A673 (cell line): ENCODE measurements around the gene TNFRSF17. TPM values are rescaled to one million over a fixed set of nuclear protein-coding genes. Genes with fewer than 3 reads are reported as not detected.

Source experiments
- BruUV-seq: library from RNA; stranded (reverse); fragments of 400-500 nt; replicated peaks from 2 replicates; lab custom pipeline; 2021; lab: Mats Ljungman, UMichigan
- CTCF ChIA-PET: fragments of 300-600 bp; sonication (Branson Sonifier 250); formaldehyde crosslinking; loops from one replicate; lab custom pipeline; 2022; ENCODE audit warnings: antibody characterized with exemption; lab: Charles Lee
- POLR2A ChIA-PET: fragments of 300-600 bp; sonication (Branson Sonifier 250); formaldehyde crosslinking; loops from one replicate; lab custom pipeline; 2022; ENCODE audit warnings: antibody characterized with exemption; ENCODE audit not compliant: low non-redundant PET; lab: Charles Lee
- DNase-seq: peaks from one replicate; pipeline ENCODE4 v3.0.0-alpha.2; 2015; ENCODE audit warnings: low spot score
- H3K27ac ChIP-seq: fragments of 200-600 bp; sonication (generic); 2 replicates; pipeline ENCODE4 v1.5.1; 2016; ENCODE audit warnings: mixed run types, low read depth, mild to moderate bottlenecking, mixed read lengths, antibody characterized with exemption, low read length; ENCODE audit not compliant: poor library complexity, severe bottlenecking
- H3K27me3 ChIP-seq: fragments of 200-600 bp; sonication (generic); replicated peaks from 2 replicates; pipeline ENCODE4 v1.6.1; 2017; ENCODE audit warnings: mixed run types, low read depth, mild to moderate bottlenecking, mixed read lengths, antibody characterized with exemption, low read length; ENCODE audit not compliant: insufficient read depth, poor library complexity
- H3K36me3 ChIP-seq: fragments of 200-600 bp; sonication (generic); 2 replicates; pipeline ENCODE4 v1.6.1; 2016; ENCODE audit warnings: mixed run types, mild to moderate bottlenecking, mixed read lengths, antibody characterized with exemption, low read length; ENCODE audit not compliant: insufficient read depth, poor library complexity, severe bottlenecking
- H3K4me1 ChIP-seq: fragments of 200-600 bp; sonication (generic); 2 replicates; pipeline ENCODE4 v1.6.1; 2017; ENCODE audit warnings: mixed run types, mild to moderate bottlenecking, mixed read lengths, antibody characterized with exemption, low read length; ENCODE audit not compliant: insufficient read depth, poor library complexity, severe bottlenecking
- H3K4me3 ChIP-seq: fragments of 200-600 bp; sonication (generic); 2 replicates; pipeline ENCODE4 v1.5.1; 2016; ENCODE audit warnings: low read depth, mixed run types, mild to moderate bottlenecking, mixed read lengths, low read length; ENCODE audit not compliant: poor library complexity, severe bottlenecking
- H3K9me3 ChIP-seq: fragments of 200-600 bp; sonication (generic); 2 replicates; pipeline ENCODE4 v1.6.1; 2016; ENCODE audit warnings: mixed run types, low read depth, mild to moderate bottlenecking, mixed read lengths, antibody characterized with exemption, low read length; ENCODE audit not compliant: poor library complexity, severe bottlenecking
- CTCF ChIP-seq: fragments of 300-800, 200-600 bp; sonication (generic); conservative IDR thresholded peaks from 2 replicates; pipeline ENCODE4 v1.5.1; 2017; ENCODE audit warnings: low read depth, mild to moderate bottlenecking, antibody characterized with exemption, low read length, moderate library complexity, mixed read lengths
- EZH2 ChIP-seq: fragments of 200-600 bp; sonication (generic); IDR thresholded peaks from 2 replicates; pipeline ENCODE4 v1.6.1; 2017; ENCODE audit warnings: borderline replicate concordance, low read depth, mild to moderate bottlenecking, mixed read lengths, antibody characterized with exemption, low read length; ENCODE audit not compliant: poor library complexity, severe bottlenecking
- intact Hi-C: fragments of 100-400 bp; cut with micrococcal nuclease; formaldehyde crosslinking; loops from one replicate; pipeline ENCODE4 v1.10.0; 2022; ENCODE audit not compliant: unreplicated experiment
- total RNA-seq: library from RNA; stranded (reverse); gene quantifications from 2 replicates; pipeline ENCODE4 v1.2.3, GENCODE V29; 2021

TNFRSF17 gene
- total RNA-seq, 1 experiment from 2014 or later: not detected

- POLR2A ChIA-PET: no interaction called here
- Histone ChIP-seq H3K27ac (peak overlapping the region; percentile 66), H3K36me3 (no peaks in the 10 kb centered on the region), H3K27me3 (no peaks in the 10 kb centered on the region), H3K9me3 (no peaks in the 10 kb centered on the region), H3K4me1 (no peaks in the 10 kb centered on the region), H3K4me3 (peak overlapping the region; percentile 85)
- no TSS peak for BruUV-seq
- intact Hi-C loops: loop anchor here (2.0 kb wide), 1 partner anchor 63 kb away; the partner anchor contains the start of gene GSPT1
- CTCF ChIA-PET: interaction anchor here (1.3 kb wide), 1 partner anchor 90 kb away, joined by 5 read pairs; no protein-coding TSS in a partner anchor
- DNase-seq: peak; percentile 26
- no peak for TF ChIP-seq CTCF
- no peak for TF ChIP-seq EZH2
These were observed 12.5 kb downstream of the TNFRSF17 start for GRCh38 chr16:11977376-11978041.

- H3K27ac ChIP-seq: no peak overlapping the region
- BruUV-seq: TSS peak; percentile 41
- no peaks in the 10 kb centered on the region for H3K36me3 ChIP-seq
- intact Hi-C loops: no loop called here
- no peaks in the 10 kb centered on the region for H3K4me1 ChIP-seq
- H3K27me3 ChIP-seq: no peaks in the 10 kb centered on the region
- DNase-seq: no peak
- peak overlapping the region; percentile 85 for H3K4me3 ChIP-seq
- no peak for TF ChIP-seq EZH2
- no peak for TF ChIP-seq CTCF
- ChIA-PET POLR2A (no interaction called here), CTCF (no interaction called here)
- H3K9me3 ChIP-seq: no peaks in the 10 kb centered on the region
These were observed 13.1 kb downstream of the TNFRSF17 start for GRCh38 chr16:11978080-11978479.

DNA sequence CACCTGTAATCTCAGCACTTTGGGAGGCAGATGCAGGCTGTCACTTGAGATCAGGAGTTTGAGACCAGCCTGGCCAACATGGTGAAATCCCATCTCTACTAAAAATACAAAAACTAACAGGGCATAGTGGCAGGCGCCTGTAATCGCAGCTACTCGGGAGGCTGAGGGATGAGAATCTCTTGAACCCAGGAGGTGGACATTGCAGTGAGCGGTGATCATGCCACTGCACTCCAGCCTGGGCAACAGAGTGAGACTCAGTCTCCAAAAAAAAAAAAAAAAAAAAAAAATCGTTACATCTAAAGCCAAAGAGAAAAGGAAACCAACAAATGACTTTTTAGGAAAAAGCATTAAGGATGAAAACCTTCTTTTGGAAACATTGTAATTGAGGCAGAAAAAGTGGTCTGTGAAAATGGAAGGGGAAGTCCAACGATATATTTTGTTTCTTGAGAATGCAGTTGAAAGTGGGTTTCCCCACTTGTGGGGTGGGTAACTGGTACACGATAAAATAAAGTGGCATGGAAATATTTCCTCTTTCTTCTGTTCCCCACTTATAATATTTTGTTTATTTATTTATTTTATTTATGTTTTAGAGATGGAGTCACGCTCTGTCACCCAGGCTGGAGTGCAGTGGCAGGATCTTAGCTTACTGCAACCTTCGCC is 14.1 kb downstream of the TNFRSF17 start:
- ChIA-PET POLR2A (no interaction called here), CTCF (no interaction called here)
- Histone ChIP-seq H3K36me3 (no peaks in the 10 kb centered on the region), H3K4me1 (no peaks in the 10 kb centered on the region), H3K27me3 (no peaks in the 10 kb centered on the region), H3K9me3 (no peaks in the 10 kb centered on the region), H3K27ac (no peak overlapping the region), H3K4me3 (no peak overlapping the region)
- no peak for DNase-seq
- BruUV-seq: no TSS peak
- intact Hi-C loops: no loop called here
- TF ChIP-seq CTCF (no peak), EZH2 (no peak)
